Measurements from ENCODE around the gene MPI. TPM values are rescaled to one million over a fixed set of nuclear protein-coding genes. Genes with fewer than 3 reads are reported as not detected.
A peak's percentile ranks its signal among the peaks of the same experiment; 100 is the strongest.
"Not testable (repeated sequence)": the region's sequence is repeated elsewhere in the genome, so short reads cannot be mapped to it uniquely, and the experiment has no call there.

MPI gene
- total RNA-seq, 1 donor from 2014 or later, result 59.4 TPM

- no peak for DNase-seq (ENCODE audit: extremely low read depth, low read depth, low spot score)
These were observed 26.4 kb upstream of the MPI start for GRCh38 chr15:74863239-74864056.

DNA sequence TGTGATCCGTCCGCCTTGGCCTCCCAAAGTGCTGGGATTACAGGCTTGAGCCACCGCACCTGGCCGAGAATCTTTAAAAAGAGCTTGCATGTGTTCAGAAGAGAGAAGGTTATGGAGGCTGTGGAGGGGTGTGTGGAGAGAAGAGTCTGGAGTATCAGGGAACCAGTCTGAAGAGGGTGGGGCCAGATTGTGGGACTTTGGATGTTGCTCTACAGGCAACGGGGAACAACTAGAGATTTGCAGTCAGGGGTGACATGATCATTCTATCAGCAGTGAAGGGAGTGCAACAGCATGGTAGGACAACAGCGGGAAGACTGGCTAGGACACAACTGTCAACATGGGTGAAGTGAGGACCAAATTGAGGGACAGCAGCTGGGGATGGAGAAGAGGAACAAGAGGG, 25.5 kb upstream of the MPI start:
- DNase-seq (ENCODE audit: extremely low read depth, low read depth, low spot score), result no peak

DNA sequence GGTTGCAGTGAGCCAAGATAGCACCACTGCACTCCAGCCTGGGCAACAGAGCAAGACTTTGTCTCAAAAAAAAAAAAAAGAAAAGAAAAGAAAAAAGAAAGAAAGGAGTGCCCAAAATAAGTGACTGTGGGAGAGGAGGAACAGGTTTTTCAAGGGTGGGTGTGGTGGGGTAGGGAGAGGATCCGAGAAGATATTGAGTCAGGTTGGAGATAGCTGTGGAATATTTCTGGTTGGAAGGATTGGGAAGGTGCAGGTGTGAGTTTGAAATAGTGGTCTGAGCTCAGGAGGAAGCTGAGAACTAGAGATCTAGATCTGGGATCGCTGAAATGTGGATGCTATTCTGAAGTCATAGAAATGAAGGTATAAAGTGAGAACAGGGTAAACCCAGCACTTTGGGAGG, 24.5 kb upstream of the MPI start:
- DNase-seq (ENCODE audit: extremely low read depth, low read depth, low spot score), result no peak

DNA sequence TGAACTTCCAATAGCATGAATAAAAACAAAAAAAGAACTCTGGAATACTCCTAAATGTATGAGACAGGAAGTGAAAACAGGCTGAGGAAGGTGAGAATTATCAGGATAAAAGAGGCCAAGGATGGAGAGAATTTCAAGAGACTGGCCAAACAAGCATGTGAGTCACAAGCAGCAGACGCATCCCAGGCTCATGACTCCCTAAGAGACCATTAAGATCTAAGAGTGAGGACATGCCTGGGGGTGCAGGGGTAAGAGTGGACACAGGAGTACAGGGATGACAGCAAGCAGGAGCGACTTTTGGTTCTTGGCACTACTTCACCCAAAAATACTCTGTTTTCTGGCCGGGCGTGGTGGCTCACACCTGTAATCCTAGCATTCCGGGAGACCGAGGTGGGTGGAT, 23.8 kb upstream of the MPI start:
- no peak for DNase-seq (ENCODE audit: extremely low read depth, low read depth, low spot score)

DNA sequence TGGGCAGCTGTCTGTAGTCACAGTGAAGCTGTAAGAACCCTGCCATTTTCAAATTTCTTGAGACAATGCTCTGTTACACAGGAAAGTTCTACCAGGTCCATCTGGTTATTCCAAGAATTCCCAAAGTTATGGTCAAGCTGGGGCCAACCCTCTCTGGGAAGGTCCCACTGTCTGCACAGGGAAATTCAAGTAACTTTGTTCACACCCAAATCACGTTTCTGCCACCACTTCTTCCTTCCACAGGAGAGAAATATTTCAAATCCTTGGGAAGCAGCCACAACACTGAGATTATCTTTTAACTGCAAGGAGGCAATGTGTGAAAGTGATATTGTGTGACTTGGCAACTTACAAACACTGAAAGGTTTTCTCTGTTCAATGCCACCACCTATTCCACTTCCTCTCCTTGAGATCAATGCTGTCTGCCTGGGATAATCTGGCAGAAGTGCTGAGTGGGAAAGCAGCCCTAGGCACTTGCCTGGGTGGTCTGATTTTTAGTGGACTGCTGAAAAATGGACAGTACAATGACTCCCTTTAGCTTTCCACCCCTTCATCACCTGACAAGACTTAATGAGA, 22.3 kb upstream of the MPI start:
- no peak for DNase-seq (ENCODE audit: extremely low read depth, low read depth, low spot score)

DNA sequence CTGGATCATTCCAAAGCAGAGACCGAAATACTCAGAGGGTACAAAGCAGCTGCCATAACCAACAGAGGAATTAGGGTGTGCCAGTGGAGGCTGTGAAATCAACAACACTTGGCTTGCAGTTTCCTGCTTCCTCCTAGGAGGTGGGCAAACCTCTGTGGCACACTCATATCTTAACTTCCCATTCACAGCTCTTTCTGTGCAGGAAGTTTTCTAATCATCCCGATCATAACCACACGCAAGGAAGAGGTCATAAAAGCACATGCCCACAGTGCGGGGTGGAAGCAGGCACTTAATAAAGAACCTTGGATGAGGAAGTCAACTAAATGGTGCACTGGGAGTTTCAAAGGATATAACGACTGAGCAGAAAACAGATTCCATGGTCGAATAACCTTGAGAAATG, 21.8 kb upstream of the MPI start:
- no peak for DNase-seq (ENCODE audit: extremely low read depth, low read depth, low spot score)

- no peak for DNase-seq (ENCODE audit: extremely low read depth, low read depth, low spot score)
These were observed 20.5 kb upstream of the MPI start for GRCh38 chr15:74869372-74869725.

DNA sequence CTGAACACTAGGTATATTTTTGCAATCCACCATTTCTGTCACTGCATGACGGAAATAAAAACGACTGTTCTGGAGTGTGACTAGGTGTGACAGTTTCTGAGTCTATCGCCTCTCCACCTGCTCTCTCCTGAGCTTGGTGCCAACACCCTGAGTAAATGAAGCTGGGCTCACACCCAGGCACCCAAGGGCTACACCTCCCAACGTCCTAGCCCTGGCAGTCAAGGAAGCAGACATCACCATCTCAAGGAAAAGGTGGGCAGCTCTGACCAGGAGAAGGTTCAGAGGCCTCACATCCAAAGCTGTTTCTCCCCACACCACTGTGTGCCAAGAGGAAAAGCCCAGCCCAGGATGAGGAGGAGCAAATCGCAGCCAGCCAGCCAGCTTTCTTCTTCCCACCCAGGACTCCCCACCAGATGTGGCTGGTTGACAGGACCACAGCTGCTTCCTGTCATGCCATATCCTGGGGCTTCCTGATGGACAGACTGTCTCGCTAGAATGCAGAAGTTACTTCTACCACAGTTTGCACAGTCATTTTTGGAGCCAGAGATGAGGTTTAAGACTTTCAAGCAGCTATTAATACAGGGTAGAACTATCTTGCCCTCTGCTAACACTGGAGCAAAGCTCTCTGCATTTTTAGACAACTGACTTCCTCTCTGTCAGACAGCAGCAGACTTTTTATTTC, 20.0 kb upstream of the MPI start:
- DNase-seq (ENCODE audit: extremely low read depth, low read depth, low spot score), result no peak

DNA sequence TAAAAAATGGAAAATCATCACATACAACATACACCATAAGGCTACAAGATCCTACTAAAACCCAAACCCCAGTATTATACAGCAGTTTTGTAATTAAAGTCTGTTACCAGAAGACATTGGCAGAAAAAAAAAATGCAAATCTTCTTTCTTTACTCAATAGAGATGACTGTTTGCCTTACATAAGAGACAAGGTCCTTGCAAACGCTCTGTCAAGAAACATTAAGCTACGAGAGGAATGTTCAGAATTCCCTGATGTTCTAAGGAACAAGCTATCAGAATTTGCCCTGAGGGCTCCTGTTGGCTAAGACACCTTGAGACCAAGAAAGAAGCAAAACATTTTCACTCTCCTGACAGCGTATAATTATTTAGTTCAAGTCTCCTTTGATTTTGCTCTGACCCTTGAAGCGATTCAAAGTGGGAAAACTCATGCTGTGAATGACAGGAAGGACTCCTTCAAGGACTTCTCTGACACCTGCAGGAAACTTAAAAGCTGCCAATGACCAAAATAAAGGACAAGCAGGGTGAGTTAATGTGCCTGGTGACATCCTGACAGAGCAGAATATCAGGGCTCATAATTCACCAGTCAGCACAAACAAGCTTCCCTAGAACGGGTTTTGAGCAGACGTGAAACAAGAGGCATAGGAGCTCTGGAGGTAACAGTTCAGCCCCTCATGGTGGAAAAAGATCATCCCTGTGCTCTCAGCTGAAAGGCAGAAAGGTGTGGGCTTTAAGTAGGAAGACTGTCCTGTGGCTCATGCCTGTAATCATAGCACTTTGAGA, 19.2 kb upstream of the MPI start:
- no peak for DNase-seq (ENCODE audit: extremely low read depth, low read depth, low spot score)

DNA sequence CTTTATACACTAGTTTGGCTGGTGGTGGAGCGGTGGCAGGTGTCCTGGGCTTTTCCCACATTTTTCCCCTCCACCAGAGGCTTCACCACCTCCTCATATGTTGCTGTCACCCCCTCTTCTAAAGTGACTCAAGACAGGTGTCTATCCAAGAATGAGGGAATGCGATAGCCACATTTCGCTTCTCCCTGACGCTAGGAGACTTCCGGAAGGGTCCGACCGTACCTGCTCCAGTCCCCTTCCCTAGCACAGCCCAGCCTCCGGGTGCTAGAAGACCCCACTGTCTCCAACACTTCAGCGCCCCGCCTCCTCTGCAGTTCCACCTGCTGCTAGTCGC, 17.2 kb upstream of the MPI start:
- no peak for DNase-seq (ENCODE audit: extremely low read depth, low read depth, low spot score)

- DNase-seq (ENCODE audit: extremely low read depth, low read depth, low spot score), result peak; percentile 57
These were observed 16.6 kb upstream of the MPI start, which contains the start of gene SCAMP2 for GRCh38 chr15:74873036-74873755. Gene SCAMP2, minus strand, starts transcription at chr15:74873365. Its CDS starts 110 bp downstream, at chr15:74873255.

GRCh38 chr15:74873756-74874424, 16.0 kb upstream of the MPI start:
- DNase-seq (ENCODE audit: extremely low read depth, low read depth, low spot score), result no peak

- no peak for DNase-seq (ENCODE audit: extremely low read depth, low read depth, low spot score)
These were observed 11.6 kb upstream of the MPI start for GRCh38 chr15:74878273-74878672.

- DNase-seq (ENCODE audit: extremely low read depth, low read depth, low spot score), result no peak
These were observed 7.3 kb upstream of the MPI start for GRCh38 chr15:74882528-74882927.

DNA sequence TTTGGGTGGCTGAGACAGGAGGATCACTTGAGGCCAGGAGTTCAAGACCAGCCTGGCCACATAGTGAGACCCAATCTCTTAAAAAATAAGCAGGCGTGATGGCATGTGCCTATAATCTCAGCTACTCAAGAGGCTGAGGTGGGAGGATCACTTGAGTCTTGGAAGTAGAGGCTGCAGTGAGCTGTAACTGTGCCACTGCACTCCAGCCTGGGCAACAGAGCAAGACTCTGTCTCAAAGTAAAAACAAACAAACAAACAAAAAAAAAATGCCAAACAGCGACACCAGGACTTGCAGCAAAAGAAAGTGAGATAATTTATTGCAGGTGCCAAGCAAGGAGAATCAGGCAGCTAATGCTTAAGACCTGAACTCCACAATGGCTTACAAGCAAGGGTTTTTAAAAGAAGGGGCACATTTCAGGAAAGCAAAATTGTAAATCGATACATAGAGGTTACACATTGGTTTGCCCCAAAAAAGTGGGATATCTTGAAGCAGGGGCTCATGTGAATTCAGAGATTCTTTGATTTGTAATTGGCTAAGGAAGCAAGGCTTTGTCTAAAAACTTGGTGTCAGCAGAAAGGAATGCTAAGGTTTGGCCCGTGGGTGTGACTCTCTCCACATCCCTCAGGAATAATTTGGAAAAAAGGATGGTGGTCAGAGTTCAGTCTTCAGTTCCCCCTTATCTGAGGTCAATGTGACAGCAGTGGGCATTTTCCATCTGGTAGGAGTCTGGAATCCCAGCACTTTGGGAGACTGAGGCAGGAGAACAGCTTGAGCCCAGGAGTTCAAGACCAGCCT, 5.2 kb upstream of the MPI start:
- DNase-seq (ENCODE audit: extremely low read depth, low read depth, low spot score), result no peak

GRCh38 chr15:74885461-74885860, 4.4 kb upstream of the MPI start:
- no peak for DNase-seq (ENCODE audit: extremely low read depth, low read depth, low spot score)

DNA sequence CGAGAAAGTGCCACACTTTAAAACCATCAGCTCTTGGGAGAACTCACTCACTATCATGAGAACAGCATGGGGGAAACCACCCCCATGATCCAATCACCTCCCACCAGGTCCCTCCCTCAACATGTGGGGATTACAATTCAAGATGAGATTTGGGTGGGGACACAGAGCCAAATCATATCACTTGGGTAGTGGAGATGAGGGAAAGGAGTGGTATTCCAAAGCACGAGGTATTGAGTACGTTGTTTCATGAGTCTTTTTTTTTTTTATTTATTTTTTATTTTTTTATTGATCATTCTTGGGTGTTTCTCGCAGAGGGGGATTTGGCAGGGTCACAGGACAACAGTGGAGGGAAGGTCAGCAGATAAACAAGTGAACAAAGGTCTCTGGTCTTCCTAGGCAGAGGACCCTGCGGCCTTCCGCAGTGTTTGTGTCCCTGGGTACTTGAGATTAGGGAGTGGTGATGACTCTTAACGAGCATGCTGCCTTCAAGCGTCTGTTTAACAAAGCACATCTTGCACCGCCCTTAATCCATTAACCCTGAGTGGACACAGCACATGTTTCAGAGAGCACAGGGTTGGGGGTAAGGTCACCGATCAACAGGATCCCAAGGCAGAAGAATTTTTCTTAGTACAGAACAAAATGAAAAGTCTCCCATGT, 2.2 kb upstream of the MPI start:
- DNase-seq (ENCODE audit: extremely low read depth, low read depth, low spot score), result not testable (repeated sequence)

- no peak for DNase-seq (ENCODE audit: extremely low read depth, low read depth, low spot score)
These were observed 1.1 kb upstream of the MPI start for GRCh38 chr15:74888716-74889115.

DNA sequence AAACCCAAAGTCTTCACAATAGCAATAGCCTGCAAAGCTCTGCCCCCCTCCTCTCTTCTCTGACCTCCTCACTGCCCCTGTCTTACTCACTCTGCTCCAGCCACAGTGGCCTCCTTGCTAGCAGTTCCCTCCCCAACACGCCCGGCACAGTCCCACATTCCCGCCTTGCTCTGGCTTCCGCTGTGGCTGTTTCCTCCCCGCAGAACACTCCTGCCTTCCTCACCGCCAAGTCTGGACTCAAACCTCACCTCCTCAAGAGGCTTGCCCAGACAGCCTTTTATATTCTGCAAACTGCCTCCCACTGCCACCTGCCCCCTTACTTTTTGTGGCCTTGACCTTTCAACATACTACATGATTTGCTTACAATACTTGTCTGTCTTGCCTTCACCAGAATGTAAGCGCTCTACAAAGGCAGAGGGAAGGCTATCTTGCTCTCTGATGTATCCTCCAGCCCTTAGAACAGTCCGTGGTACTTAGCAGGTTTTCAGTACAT, 406 bp upstream of the MPI start:
- no peak for DNase-seq (ENCODE audit: extremely low read depth, low read depth, low spot score)
